ENCODE data around the gene ACTL6B. TPM values are rescaled to one million over a fixed set of nuclear protein-coding genes. Genes with fewer than 3 reads are reported as not detected.

Gene ACTL6B
- total RNA-seq, 1 experiment from 2014 or later, result 1.3 TPM

- TF ChIP-seq, protein P1, sequence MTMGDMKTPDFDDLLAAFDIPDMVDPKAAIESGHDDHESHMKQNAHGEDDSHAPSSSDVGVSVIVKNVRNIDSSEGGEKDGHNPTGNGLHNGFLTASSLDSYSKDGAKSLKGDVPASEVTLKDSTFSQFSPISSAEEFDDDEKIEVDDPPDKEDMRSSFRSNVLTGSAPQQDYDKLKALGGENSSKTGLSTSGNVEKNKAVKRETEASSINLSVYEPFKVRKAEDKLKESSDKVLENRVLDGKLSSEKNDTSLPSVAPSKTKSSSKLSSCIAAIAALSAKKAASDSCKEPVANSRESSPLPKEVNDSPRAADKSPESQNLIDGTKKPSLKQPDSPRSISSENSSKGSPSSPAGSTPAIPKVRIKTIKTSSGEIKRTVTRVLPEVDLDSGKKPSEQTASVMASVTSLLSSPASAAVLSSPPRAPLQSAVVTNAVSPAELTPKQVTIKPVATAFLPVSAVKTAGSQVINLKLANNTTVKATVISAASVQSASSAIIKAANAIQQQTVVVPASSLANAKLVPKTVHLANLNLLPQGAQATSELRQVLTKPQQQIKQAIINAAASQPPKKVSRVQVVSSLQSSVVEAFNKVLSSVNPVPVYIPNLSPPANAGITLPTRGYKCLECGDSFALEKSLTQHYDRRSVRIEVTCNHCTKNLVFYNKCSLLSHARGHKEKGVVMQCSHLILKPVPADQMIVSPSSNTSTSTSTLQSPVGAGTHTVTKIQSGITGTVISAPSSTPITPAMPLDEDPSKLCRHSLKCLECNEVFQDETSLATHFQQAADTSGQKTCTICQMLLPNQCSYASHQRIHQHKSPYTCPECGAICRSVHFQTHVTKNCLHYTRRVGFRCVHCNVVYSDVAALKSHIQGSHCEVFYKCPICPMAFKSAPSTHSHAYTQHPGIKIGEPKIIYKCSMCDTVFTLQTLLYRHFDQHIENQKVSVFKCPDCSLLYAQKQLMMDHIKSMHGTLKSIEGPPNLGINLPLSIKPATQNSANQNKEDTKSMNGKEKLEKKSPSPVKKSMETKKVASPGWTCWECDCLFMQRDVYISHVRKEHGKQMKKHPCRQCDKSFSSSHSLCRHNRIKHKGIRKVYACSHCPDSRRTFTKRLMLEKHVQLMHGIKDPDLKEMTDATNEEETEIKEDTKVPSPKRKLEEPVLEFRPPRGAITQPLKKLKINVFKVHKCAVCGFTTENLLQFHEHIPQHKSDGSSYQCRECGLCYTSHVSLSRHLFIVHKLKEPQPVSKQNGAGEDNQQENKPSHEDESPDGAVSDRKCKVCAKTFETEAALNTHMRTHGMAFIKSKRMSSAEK (CRISPR knock-in tag; IDR thresholded peaks at IDR 0.05; ENCODE audit: borderline replicate concordance), result no peak
- TF ChIP-seq, protein P2, sequence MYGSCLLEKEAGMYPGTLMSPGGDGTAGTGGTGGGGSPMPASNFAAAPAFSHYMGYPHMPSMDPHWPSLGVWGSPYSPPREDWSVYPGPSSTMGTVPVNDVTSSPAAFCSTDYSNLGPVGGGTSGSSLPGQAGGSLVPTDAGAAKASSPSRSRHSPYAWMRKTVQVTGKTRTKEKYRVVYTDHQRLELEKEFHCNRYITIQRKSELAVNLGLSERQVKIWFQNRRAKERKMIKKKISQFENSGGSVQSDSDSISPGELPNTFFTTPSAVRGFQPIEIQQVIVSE (CRISPR knock-in tag; IDR thresholded peaks at IDR 0.05; ENCODE audit: borderline replicate concordance), result no peak
- TF ChIP-seq ERG (CRISPR knock-in tag; IDR thresholded peaks at IDR 0.05) (no peak), ZNF263 (CRISPR knock-in tag; IDR thresholded peaks at IDR 0.05; ENCODE audit: low read depth) (no peak), AFF4 (CRISPR knock-in tag; IDR thresholded peaks at IDR 0.05; ENCODE audit: borderline replicate concordance) (no peak), NR1H2 (CRISPR knock-in tag; IDR thresholded peaks at IDR 0.05) (no peak)
These were observed 49.9 kb downstream of the ACTL6B start (continued) for GRCh38 chr7:100606313-100606712.

- peaks cover 42% of the 10 kb centered on the region for H3K4me1 Mint-ChIP-seq
- H3K36me3 Mint-ChIP-seq, result peaks cover 8% of the 10 kb centered on the region
- peaks cover 13% of the 10 kb centered on the region for H3K27me3 Mint-ChIP-seq (ENCODE audit: low read depth)
- ATAC-seq (peak; percentile 2; the same call in 1 of the 2 replicates), DNase-seq (ENCODE audit: low spot score) (peak; percentile 76)
- ChIA-PET CTCF (interaction anchor here (0.6 to 5.8 kb wide), 15 partner anchors 8 to 149 kb away, joined by 3 to 67 read pairs (median 4); partner anchors contain the start of genes FBXO24, LRCH4 and POP7), POLR2A (interaction anchor here (0.6 to 3.0 kb wide), 4 partner anchors 19 to 101 kb away, joined by 4 to 9 read pairs (median 7); partner anchors contain the start of genes FBXO24, LRCH4 and POP7)
- H3K27ac Mint-ChIP-seq, result no peak overlapping the region
- H3K4me3 Mint-ChIP-seq, result peak overlapping the region; percentile 84
- H3K9me3 Mint-ChIP-seq, result no peaks in the 10 kb centered on the region
- TF ChIP-seq ZNF416 (CRISPR knock-in tag; IDR thresholded peaks at IDR 0.05) (no peak), HMGA2 (CRISPR knock-in tag; IDR thresholded peaks at IDR 0.05) (no peak), ZNF219 (CRISPR knock-in tag; IDR thresholded peaks at IDR 0.05; ENCODE audit: borderline replicate concordance) (no peak), TCF7 (CRISPR knock-in tag; IDR thresholded peaks at IDR 0.05; ENCODE audit: low read depth) (no peak), TP53 (CRISPR knock-in tag; IDR thresholded peaks at IDR 0.05) (0 out of 2 replicates have a peak, but pooled peaks have one; percentile 32), MAX (CRISPR knock-in tag; IDR thresholded peaks at IDR 0.05) (peak; percentile 70), RELA (CRISPR knock-in tag; IDR thresholded peaks at IDR 0.05; ENCODE audit: borderline replicate concordance) (0 out of 2 replicates have a peak, but pooled peaks have one; percentile 12), ARID4B (CRISPR knock-in tag; IDR thresholded peaks at IDR 0.05; ENCODE audit: borderline replicate concordance) (peak; percentile 47; the same call in 1 of the 2 replicates)
- TF ChIP-seq, protein P3, sequence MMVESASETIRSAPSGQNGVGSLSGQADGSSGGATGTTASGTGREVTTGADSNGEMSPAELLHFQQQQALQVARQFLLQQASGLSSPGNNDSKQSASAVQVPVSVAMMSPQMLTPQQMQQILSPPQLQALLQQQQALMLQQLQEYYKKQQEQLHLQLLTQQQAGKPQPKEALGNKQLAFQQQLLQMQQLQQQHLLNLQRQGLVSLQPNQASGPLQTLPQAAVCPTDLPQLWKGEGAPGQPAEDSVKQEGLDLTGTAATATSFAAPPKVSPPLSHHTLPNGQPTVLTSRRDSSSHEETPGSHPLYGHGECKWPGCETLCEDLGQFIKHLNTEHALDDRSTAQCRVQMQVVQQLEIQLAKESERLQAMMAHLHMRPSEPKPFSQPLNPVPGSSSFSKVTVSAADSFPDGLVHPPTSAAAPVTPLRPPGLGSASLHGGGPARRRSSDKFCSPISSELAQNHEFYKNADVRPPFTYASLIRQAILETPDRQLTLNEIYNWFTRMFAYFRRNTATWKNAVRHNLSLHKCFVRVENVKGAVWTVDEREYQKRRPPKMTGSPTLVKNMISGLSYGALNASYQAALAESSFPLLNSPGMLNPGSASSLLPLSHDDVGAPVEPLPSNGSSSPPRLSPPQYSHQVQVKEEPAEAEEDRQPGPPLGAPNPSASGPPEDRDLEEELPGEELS (CRISPR knock-in tag; IDR thresholded peaks at IDR 0.05), result no peak
These were observed 51.0 kb downstream of the ACTL6B start for GRCh38 chr7:100604976-100605911.
